HG03460 (cell line): ENCODE results near the gene GOLT1B.

Source experiments
- ATAC-seq: cut with Tn5 transposase; IDR thresholded peaks from one replicate; pipeline ENCODE4 v1.9.1; 2021; ENCODE audit not compliant: unreplicated experiment

The GOLT1B gene

GRCh38 chr12:21561158-21561557 lies 59.6 kb downstream of the GOLT1B start:
- no peak for ATAC-seq

- ATAC-seq = no peak
Observed at GRCh38 chr12:21562859-21563258, 61.3 kb downstream of the GOLT1B start.

- no peak for ATAC-seq
Observed at GRCh38 chr12:21566223-21566906, 64.8 kb downstream of the GOLT1B start.

- ATAC-seq = no peak
Observed at GRCh38 chr12:21566907-21567394, 65.4 kb downstream of the GOLT1B start.
